PFSK-1 (cell line): ENCODE results near the gene SNX10.

Source experiments
- POLR2AphosphoS5 ChIP-seq: IDR thresholded peaks from 2 replicates; pipeline ENCODE4 v1.6.1; 2012; ENCODE audit warnings: low read depth, mild to moderate bottlenecking, control low read depth, low read length, moderate library complexity
- REST ChIP-seq, 2 experiments: IDR thresholded peaks; 2 replicates each; pipeline versions ENCODE4 v1.6.1 to v1.8.0; 2011 to 2012; ENCODE audit warnings: low read depth in 2 of 2, low read length in 2 of 2, control low read depth in 1 of 2, inconsistent platforms in 1 of 2, mild to moderate bottlenecking in 1 of 2, moderate library complexity in 1 of 2; ENCODE audit not compliant: insufficient read depth in 1 of 2
- TAF1 ChIP-seq: IDR thresholded peaks from 2 replicates; pipeline ENCODE4 v1.6.1; 2012; ENCODE audit warnings: low read length, control low read depth, borderline replicate concordance; ENCODE audit not compliant: insufficient read depth

- TF ChIP-seq POLR2AphosphoS5 (no peak), TAF1 (no peak), REST (IDR thresholded peaks at IDR 0.05; ENCODE audit: insufficient read depth in 1 of 2, low read depth in 2 of 2, low read length in 2 of 2) (no peak)
Observed at GRCh38 chr7:26298472-26299058, 6.9 kb downstream of the SNX10 start.
